B cell (primary cell): ENCODE results near the gene ZNF532. TPM values are rescaled to one million over a fixed set of nuclear protein-coding genes. Genes with fewer than 3 reads are reported as not detected.

Source experiments
- ATAC-seq: fragments of 200-7000 bp; cut with Tn5 transposase; one replicate; pipeline ENCODE4 v1.10.0; 2021; ENCODE audit warnings: low read depth, mild to moderate bottlenecking, moderate number of reproducible peaks, moderate library complexity
- CTCF ChIA-PET: fragments of 350-600 bp; sonication (Branson Sonifier 250); formaldehyde crosslinking; loops from one replicate; lab custom pipeline; 2021; ENCODE audit warnings: antibody characterized with exemption, inconsistent platforms; lab: Charles Lee
- POLR2A ChIA-PET: fragments of 350-600 bp; sonication (Branson Sonifier 250); formaldehyde crosslinking; loops from one replicate; lab custom pipeline; 2021; ENCODE audit warnings: antibody characterized with exemption; lab: Charles Lee
- DNase-seq: peaks from one replicate; pipeline ENCODE4 v3.0.0; 2013
- H2AFZ ChIP-seq: 2 replicates; pipeline ENCODE4 v1.6.1; 2012; ENCODE audit warnings: mild to moderate bottlenecking, low read depth, low read length; ENCODE audit not compliant: insufficient read depth, poor library complexity, severe bottlenecking
- H3K27ac ChIP-seq, 2 donors: 1 replicate in 1 of 2; 2 replicates in 1 of 2; pipeline ENCODE4 v1.5.1; 2012 to 2013; ENCODE audit warnings: low read length in 2 of 2, mild to moderate bottlenecking in 2 of 2, moderate library complexity in 1 of 2
- H3K27me3 ChIP-seq, 4 experiments: fragments of 200-600 bp in 1 of 4; sonication (generic) in 1 of 4; replicated peaks in 1 of 4; 1 replicate in 2 of 4; 2 replicates in 2 of 4; pipeline versions ENCODE4 v1.6.1 to v1.7.0; 2013 to 2016; ENCODE audit warnings: low read length in 3 of 4, mild to moderate bottlenecking in 2 of 4, mixed read lengths in 1 of 4, moderate library complexity in 1 of 4; ENCODE audit not compliant: insufficient read depth in 4 of 4, control insufficient read depth in 3 of 4; ENCODE audit errors: control extremely low read depth in 1 of 4
- H3K36me3 ChIP-seq, 2 experiments: replicated peaks in 1 of 2; 1 replicate in 1 of 2; 2 replicates in 1 of 2; pipeline versions ENCODE4 v1.6.1 to v1.7.1; 2013; ENCODE audit warnings: low read length in 1 of 2; ENCODE audit not compliant: insufficient read depth in 2 of 2, control insufficient read depth in 1 of 2; ENCODE audit errors: control extremely low read depth in 1 of 2, extremely low read depth in 1 of 2
- H3K4me1 ChIP-seq, 2 donors: fragments of 200-600 bp in 1 of 2; sonication (generic) in 1 of 2; 1 replicate in 1 of 2; 2 replicates in 1 of 2; pipeline versions ENCODE4 v1.5.1 to v1.6.1; 2013 to 2017; ENCODE audit warnings: low read length in 2 of 2; ENCODE audit not compliant: control insufficient read depth in 2 of 2, insufficient read depth in 2 of 2
- H3K4me2 ChIP-seq: replicated peaks from 2 replicates; pipeline ENCODE3; 2012; ENCODE audit warnings: mild to moderate bottlenecking, low read depth, low read length; ENCODE audit not compliant: poor library complexity, severe bottlenecking
- H3K4me3 ChIP-seq, 5 experiments: fragments of 200-600 bp in 1 of 5; sonication (generic) in 1 of 5; 1 replicate in 3 of 5; 2 replicates in 2 of 5; pipeline versions ENCODE4 v1.5.1 to v1.7.0; 2011 to 2016; ENCODE audit warnings: low read length in 4 of 5, mild to moderate bottlenecking in 4 of 5, low read depth in 2 of 5, control low read depth in 1 of 5, moderate library complexity in 1 of 5; ENCODE audit not compliant: insufficient read depth in 1 of 5; ENCODE audit errors: control extremely low read depth in 1 of 5, extremely low read depth in 1 of 5
- H3K79me2 ChIP-seq: fragments of 200-600 bp; sonication (generic); one replicate; pipeline ENCODE4 v1.6.0; 2016; ENCODE audit warnings: low read length; ENCODE audit not compliant: control insufficient read depth, insufficient read depth
- H3K9ac ChIP-seq: fragments of 200-600 bp; sonication (generic); 2 replicates; pipeline ENCODE4 v1.6.1; 2017; ENCODE audit warnings: mild to moderate bottlenecking, low read length, moderate library complexity
- H3K9me3 ChIP-seq, 3 donors: one replicate each; pipeline versions ENCODE4 v1.6.1 to v1.7.1; 2013; ENCODE audit warnings: low read length in 2 of 3; ENCODE audit not compliant: control insufficient read depth in 2 of 3, insufficient read depth in 1 of 3; ENCODE audit errors: control extremely low read depth in 1 of 3
- H4K20me1 ChIP-seq: 2 replicates; pipeline ENCODE4 v1.6.0; 2012; ENCODE audit warnings: mild to moderate bottlenecking, low read length; ENCODE audit not compliant: insufficient read depth, control insufficient read depth, poor library complexity, severe bottlenecking
- H3K27ac Mint-ChIP-seq: one replicate; pipeline ENCODE4 v1.8.0; 2021; ENCODE audit warnings: mixed read lengths
- H3K27me3 Mint-ChIP-seq: one replicate; pipeline ENCODE4 v1.8.0; 2021; ENCODE audit warnings: mixed read lengths
- H3K4me1 Mint-ChIP-seq: one replicate; pipeline ENCODE4 v1.8.0; 2021; ENCODE audit warnings: mixed read lengths
- H3K4me3 Mint-ChIP-seq: one replicate; pipeline ENCODE4 v1.8.0; 2021; ENCODE audit warnings: mixed read lengths
- H3K9me3 Mint-ChIP-seq: one replicate; pipeline ENCODE4 v1.8.0; 2022; ENCODE audit warnings: mixed read lengths; ENCODE audit not compliant: insufficient read depth
- CTCF ChIP-seq: fragments of 200-600 bp; IDR thresholded peaks from one replicate; pipeline ENCODE4 v1.8.0; 2022; ENCODE audit warnings: antibody characterized with exemption, mild to moderate bottlenecking
- EZH2 ChIP-seq: IDR thresholded peaks from 2 replicates; pipeline ENCODE4 v1.6.1; 2012; ENCODE audit warnings: borderline replicate concordance, low read depth, mild to moderate bottlenecking, moderate library complexity, low read length; ENCODE audit not compliant: insufficient read depth, poor library complexity, severe bottlenecking
- WGBS: methylation state at CpG from one replicate; pipeline ENCODE4 v1.1.5; 2013; ENCODE audit warnings: missing lambda C conversion rate; ENCODE audit not compliant: insufficient coverage; 5-methylcytosine and 5-hydroxymethylcytosine counted together
- intact Hi-C: fragments of 100-400 bp; cut with micrococcal nuclease; formaldehyde crosslinking; loops from one replicate; pipeline ENCODE4 v1.10.0; 2022
- polyA plus RNA-seq: library from polyadenylated mRNA; depleted of rRNA; stranded (reverse); fragments of >200 nt; gene quantifications from 2 replicates; pipeline ENCODE4 v1.2.3, GENCODE V29; 2012
- total RNA-seq, 2 donors: library from RNA; stranded (reverse); fragments of 120-200 nt in 1 of 2; gene quantifications; 1 replicate in 1 of 2; 2 replicates in 1 of 2; pipeline versions ENCODE4 v1.2.3 to v1.2.4, GENCODE V29; 2013 to 2022

ZNF532 gene
- total and polyA plus RNA-seq, 2 donors (not counting 1 experiment from before 2014, with no cell fraction given): 58.2 to 104 TPM

- H3K4me3 Mint-ChIP-seq: no peak overlapping the region
- peaks cover 13% of the 10 kb centered on the region for H3K4me1 Mint-ChIP-seq
- POLR2A ChIA-PET: no interaction called here
- Histone ChIP-seq H3K27ac (no peak overlapping the region), H3K9ac (no peak overlapping the region), H3K9me3 (no peaks in the 10 kb centered on the region), H4K20me1 (no peaks in the 10 kb centered on the region), H3K4me2 (no peak overlapping the region), H3K4me1 (peaks cover 0 to 10% of the 10 kb centered on the region in 2 donors), H3K79me2 (no peaks in the 10 kb centered on the region), H3K36me3 (no peaks in the 10 kb centered on the region), H2AFZ (no peak overlapping the region), H3K4me3 (no peak overlapping the region), H3K27me3 (no peaks in the 10 kb centered on the region)
- DNase-seq (no peak), ATAC-seq (no peak)
- intact Hi-C loops: no loop called here
- H3K27ac Mint-ChIP-seq: no peak overlapping the region
- no peak for TF ChIP-seq EZH2
- no peak for TF ChIP-seq CTCF
- WGBS: 70% methylated on average over 2 of the region's 3 CpGs
- no peaks in the 10 kb centered on the region for H3K27me3 Mint-ChIP-seq
- no peaks in the 10 kb centered on the region for H3K9me3 Mint-ChIP-seq
- CTCF ChIA-PET: interaction anchor here (0.8 kb wide), 1 partner anchor 238 kb away, joined by 3 read pairs; no protein-coding TSS in a partner anchor
These were observed 137.0 kb downstream of the ZNF532 start for GRCh38 chr18:59001721-59002120.

GRCh38 chr18:59002974-59003594 lies 138.4 kb downstream of the ZNF532 start:
- H4K20me1 ChIP-seq: no peaks in the 10 kb centered on the region
- CTCF ChIA-PET: interaction anchor here (0.7 kb wide), 1 partner anchor 66 kb away, joined by 4 read pairs; no protein-coding TSS in a partner anchor
- H2AFZ ChIP-seq: no peak overlapping the region
- 90% methylated on average over 3 of the region's 7 CpGs for WGBS
- H3K27me3 ChIP-seq: no peaks in the 10 kb centered on the region
- Mint-ChIP-seq H3K4me3 (no peak overlapping the region), H3K9me3 (no peaks in the 10 kb centered on the region), H3K27ac (no peak overlapping the region), H3K4me1 (peaks cover 10% of the 10 kb centered on the region), H3K27me3 (no peaks in the 10 kb centered on the region)
- ATAC-seq (no peak), DNase-seq (no peak)
- no peak overlapping the region for H3K9ac ChIP-seq
- no peaks in the 10 kb centered on the region for H3K36me3 ChIP-seq
- H3K4me2 ChIP-seq: no peak overlapping the region
- no peak overlapping the region for H3K27ac ChIP-seq
- intact Hi-C loops: no loop called here
- POLR2A ChIA-PET: no interaction called here
- no peak overlapping the region for H3K4me3 ChIP-seq
- TF ChIP-seq CTCF: no peak
- TF ChIP-seq EZH2: no peak
- no peaks in the 10 kb centered on the region for H3K9me3 ChIP-seq
- H3K4me1 ChIP-seq: peaks cover 0 to 10% of the 10 kb centered on the region in 2 donors
- no peaks in the 10 kb centered on the region for H3K79me2 ChIP-seq
